ENCODE data around the gene PROCA1. TPM values are rescaled to one million over a fixed set of nuclear protein-coding genes. Genes with fewer than 3 reads are reported as not detected.
A peak's percentile ranks its signal among the peaks of the same experiment; 100 is the strongest.

PROCA1 gene
- total and polyA plus RNA-seq, 9 of the 15 experiments (the other 6 are each of a cell fraction or from before 2014, with no cell fraction given): 0.78 to 16.2 (median 5.6) TPM

DNA sequence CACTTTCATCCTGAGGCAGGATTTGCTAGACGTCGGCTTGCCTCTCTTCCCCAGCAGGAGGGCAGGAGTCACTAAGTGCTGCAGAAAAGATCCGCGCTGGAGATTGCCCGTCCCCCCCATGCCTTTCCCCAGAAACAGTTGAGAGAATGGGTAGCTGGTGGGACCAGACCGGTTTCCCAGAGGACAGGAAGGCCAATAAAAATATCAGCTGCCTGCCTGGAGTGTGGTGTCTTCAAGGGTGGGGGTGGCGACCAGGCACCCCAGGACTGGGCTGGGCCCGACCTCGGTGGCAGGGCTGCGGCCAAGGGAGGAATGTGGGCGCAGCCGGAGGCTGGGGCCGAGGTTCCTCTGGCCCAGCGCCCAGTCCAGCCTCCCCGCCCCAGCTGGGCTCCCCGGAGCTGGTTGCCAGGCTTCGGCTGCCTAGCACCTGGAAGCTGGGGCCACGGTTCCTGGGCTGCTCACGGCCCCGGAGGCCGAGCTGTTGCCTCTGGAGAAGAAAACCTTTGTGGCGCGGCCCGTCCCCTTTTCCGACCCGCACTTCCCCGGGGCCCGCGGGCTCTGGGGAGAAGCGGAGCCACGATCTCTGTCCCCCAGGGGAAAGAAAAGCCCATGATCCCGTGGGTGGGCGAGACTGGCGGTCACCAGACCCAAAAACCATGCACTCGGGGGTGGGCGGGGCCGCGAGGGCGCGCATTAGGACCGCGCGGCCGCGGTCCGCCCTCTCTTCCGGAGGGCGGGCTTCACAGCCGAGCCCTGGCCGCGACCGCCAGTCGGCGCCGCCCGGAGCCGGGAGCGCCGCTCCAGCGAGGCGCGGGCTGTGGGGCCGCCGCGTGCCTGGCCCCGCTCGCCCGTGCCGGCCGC, 31.8 kb upstream of the PROCA1 start, which contains the start of gene TRAF4 (continued):
- TF ChIP-seq, protein P1, sequence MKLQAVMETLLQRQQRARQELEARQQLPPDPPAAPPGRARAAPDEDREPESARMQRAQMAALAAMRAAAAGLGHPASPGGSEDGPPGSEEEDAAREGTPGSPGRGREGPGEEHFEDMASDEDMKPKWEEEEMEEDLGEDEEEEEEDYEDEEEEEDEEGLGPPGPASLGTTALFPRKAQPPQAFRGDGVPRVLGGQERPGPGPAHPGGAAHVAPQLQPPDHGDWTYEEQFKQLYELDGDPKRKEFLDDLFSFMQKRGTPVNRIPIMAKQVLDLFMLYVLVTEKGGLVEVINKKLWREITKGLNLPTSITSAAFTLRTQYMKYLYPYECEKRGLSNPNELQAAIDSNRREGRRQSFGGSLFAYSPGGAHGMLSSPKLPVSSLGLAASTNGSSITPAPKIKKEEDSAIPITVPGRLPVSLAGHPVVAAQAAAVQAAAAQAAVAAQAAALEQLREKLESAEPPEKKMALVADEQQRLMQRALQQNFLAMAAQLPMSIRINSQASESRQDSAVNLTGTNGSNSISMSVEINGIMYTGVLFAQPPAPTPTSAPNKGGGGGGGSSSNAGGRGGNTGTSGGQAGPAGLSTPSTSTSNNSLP (IDR thresholded peaks at IDR 0.05; ENCODE audit: borderline replicate concordance, low read depth, low read length): no peak
- TF ChIP-seq GTF2A2 (tag; IDR thresholded peaks at IDR 0.05) (peak; percentile 18; the same call in 1 of the 2 replicates), BCL6 (CRISPR knock-in tag; IDR thresholded peaks at IDR 0.05) (no peak), SAP30 (IDR thresholded peaks at IDR 0.05; ENCODE audit: borderline replicate concordance, insufficient read depth, low read depth, low read length, poor library complexity, severe bottlenecking) (peak; percentile 82), GABPA (tag; conservative IDR thresholded peaks at IDR 0.05; ENCODE audit: low read depth) (peak; percentile 74), PHF8 (IDR thresholded peaks at IDR 0.05; ENCODE audit: borderline replicate concordance, low read length) (no peak), DMBX1 (CRISPR knock-in tag; IDR thresholded peaks at IDR 0.05; ENCODE audit: borderline replicate concordance) (peak; percentile 69; the same call in 1 of the 2 replicates), ILF3 (IDR thresholded peaks at IDR 0.05; ENCODE audit: borderline replicate concordance) (0 out of 2 replicates have a peak, but pooled peaks have one; percentile 66), SMAD4 (CRISPR knock-in tag; conservative IDR thresholded peaks at IDR 0.05) (peak; percentile 89), PCBP1 (IDR thresholded peaks at IDR 0.05; ENCODE audit: low read depth, low read length, poor library complexity, severe bottlenecking) (peak; percentile 51), ZKSCAN1 (IDR thresholded peaks at IDR 0.05; ENCODE audit: low read depth, low read length) (peak; percentile 64; the same call in 1 of the 2 replicates), TEAD4 (IDR thresholded peaks at IDR 0.05; ENCODE audit: low read length) (peak; percentile 31; the same call in 1 of the 2 replicates), TEAD4 (CRISPR knock-in tag; IDR thresholded peaks at IDR 0.05; ENCODE audit: borderline replicate concordance) (no peak), PTBP1 (IDR thresholded peaks at IDR 0.05; ENCODE audit: low read depth, low read length) (0 out of 2 replicates have a peak, but pooled peaks have one; percentile 51), HMGXB4 (CRISPR knock-in tag; IDR thresholded peaks at IDR 0.05) (peak; percentile 97), FOSL1 (tag; conservative IDR thresholded peaks at IDR 0.05) (peak; percentile 43; the same call in 1 of the 2 replicates)
- TF ChIP-seq, protein P2, sequence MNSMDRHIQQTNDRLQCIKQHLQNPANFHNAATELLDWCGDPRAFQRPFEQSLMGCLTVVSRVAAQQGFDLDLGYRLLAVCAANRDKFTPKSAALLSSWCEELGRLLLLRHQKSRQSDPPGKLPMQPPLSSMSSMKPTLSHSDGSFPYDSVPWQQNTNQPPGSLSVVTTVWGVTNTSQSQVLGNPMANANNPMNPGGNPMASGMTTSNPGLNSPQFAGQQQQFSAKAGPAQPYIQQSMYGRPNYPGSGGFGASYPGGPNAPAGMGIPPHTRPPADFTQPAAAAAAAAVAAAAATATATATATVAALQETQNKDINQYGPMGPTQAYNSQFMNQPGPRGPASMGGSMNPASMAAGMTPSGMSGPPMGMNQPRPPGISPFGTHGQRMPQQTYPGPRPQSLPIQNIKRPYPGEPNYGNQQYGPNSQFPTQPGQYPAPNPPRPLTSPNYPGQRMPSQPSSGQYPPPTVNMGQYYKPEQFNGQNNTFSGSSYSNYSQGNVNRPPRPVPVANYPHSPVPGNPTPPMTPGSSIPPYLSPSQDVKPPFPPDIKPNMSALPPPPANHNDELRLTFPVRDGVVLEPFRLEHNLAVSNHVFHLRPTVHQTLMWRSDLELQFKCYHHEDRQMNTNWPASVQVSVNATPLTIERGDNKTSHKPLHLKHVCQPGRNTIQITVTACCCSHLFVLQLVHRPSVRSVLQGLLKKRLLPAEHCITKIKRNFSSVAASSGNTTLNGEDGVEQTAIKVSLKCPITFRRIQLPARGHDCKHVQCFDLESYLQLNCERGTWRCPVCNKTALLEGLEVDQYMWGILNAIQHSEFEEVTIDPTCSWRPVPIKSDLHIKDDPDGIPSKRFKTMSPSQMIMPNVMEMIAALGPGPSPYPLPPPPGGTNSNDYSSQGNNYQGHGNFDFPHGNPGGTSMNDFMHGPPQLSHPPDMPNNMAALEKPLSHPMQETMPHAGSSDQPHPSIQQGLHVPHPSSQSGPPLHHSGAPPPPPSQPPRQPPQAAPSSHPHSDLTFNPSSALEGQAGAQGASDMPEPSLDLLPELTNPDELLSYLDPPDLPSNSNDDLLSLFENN (IDR thresholded peaks at IDR 0.05; ENCODE audit: low read depth in 2 of 2, low read length in 2 of 2): peak in 1 of 2 experiments; percentile 60; a peak in 2 of 4 replicates
- TF ChIP-seq, protein P3, sequence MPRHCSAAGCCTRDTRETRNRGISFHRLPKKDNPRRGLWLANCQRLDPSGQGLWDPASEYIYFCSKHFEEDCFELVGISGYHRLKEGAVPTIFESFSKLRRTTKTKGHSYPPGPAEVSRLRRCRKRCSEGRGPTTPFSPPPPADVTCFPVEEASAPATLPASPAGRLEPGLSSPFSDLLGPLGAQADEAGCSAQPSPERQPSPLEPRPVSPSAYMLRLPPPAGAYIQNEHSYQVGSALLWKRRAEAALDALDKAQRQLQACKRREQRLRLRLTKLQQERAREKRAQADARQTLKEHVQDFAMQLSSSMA (CRISPR knock-in tag; IDR thresholded peaks at IDR 0.05): peak; percentile 88; the same call in 1 of the 2 replicates
